ENCODE results near the gene ATP1A4. TPM values are rescaled to one million over a fixed set of nuclear protein-coding genes. Genes with fewer than 3 reads are reported as not detected.
A peak's percentile ranks its signal among the peaks of the same experiment; 100 is the strongest.

The ATP1A4 gene
- total and polyA plus RNA-seq, 2 of the 13 experiments (the other 11 are each of a cell fraction or from before 2014, with no cell fraction given), result not detected

GRCh38 chr1:160193832-160194736 lies 42.7 kb downstream of the ATP1A4 start (continued):
- TF ChIP-seq, protein P1, sequence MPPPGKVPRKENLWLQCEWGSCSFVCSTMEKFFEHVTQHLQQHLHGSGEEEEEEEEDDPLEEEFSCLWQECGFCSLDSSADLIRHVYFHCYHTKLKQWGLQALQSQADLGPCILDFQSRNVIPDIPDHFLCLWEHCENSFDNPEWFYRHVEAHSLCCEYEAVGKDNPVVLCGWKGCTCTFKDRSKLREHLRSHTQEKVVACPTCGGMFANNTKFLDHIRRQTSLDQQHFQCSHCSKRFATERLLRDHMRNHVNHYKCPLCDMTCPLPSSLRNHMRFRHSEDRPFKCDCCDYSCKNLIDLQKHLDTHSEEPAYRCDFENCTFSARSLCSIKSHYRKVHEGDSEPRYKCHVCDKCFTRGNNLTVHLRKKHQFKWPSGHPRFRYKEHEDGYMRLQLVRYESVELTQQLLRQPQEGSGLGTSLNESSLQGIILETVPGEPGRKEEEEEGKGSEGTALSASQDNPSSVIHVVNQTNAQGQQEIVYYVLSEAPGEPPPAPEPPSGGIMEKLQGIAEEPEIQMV (CRISPR knock-in tag; IDR thresholded peaks at IDR 0.05; ENCODE audit: low read depth), result no peak
- TF ChIP-seq ZNF282 (IDR thresholded peaks at IDR 0.05; ENCODE audit: partially characterized antibody), result peak; percentile 54
- TF ChIP-seq NR3C1 (CRISPR knock-in tag; IDR thresholded peaks at IDR 0.05), result no peak
- TF ChIP-seq, protein P2, sequence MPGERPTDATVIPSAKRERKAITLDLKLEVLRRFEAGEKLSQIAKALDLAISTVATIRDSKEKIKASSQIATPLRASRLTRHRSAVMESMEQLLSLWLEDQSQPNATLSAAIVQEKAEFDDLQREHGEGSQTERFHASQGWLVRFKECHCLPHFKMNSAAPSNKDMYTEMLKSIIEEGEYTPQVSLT (CRISPR knock-in tag; IDR thresholded peaks at IDR 0.05; ENCODE audit: borderline replicate concordance, low read depth), result no peak
- TF ChIP-seq ZZZ3 (CRISPR knock-in tag; IDR thresholded peaks at IDR 0.05; ENCODE audit: borderline replicate concordance), result 0 out of 2 replicates have a peak, but pooled peaks have one; percentile 2
- no peak for TF ChIP-seq ZNF737 (CRISPR knock-in tag; IDR thresholded peaks at IDR 0.05; ENCODE audit: borderline replicate concordance)
- TF ChIP-seq FUBP1 (CRISPR knock-in tag; IDR thresholded peaks at IDR 0.05; ENCODE audit: borderline replicate concordance), result no peak
- 0 out of 2 replicates have a peak, but pooled peaks have one; percentile 49 for TF ChIP-seq ZNF749 (CRISPR knock-in tag; IDR thresholded peaks at IDR 0.05; ENCODE audit: borderline replicate concordance)
- TF ChIP-seq, protein P3, sequence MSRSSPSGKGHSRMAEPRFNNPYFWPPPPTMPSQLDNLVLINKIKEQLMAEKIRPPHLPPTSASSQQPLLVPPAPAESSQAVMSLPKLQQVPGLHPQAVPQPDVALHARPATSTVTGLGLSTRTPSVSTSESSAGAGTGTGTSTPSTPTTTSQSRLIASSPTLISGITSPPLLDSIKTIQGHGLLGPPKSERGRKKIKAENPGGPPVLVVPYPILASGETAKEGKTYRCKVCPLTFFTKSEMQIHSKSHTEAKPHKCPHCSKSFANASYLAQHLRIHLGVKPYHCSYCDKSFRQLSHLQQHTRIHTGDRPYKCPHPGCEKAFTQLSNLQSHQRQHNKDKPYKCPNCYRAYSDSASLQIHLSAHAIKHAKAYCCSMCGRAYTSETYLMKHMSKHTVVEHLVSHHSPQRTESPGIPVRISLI (CRISPR knock-in tag; IDR thresholded peaks at IDR 0.05; ENCODE audit: borderline replicate concordance), result no peak
- 0 out of 2 replicates have a peak, but pooled peaks have one; percentile 39 for TF ChIP-seq ZNF138 (CRISPR knock-in tag; IDR thresholded peaks at IDR 0.05; ENCODE audit: low read depth)
- TF ChIP-seq CREB3 (CRISPR knock-in tag; IDR thresholded peaks at IDR 0.05), result no peak
- TF ChIP-seq JUNB (CRISPR knock-in tag; IDR thresholded peaks at IDR 0.05; ENCODE audit: borderline replicate concordance), result peak; percentile 11; the same call in 1 of the 2 replicates
- 0 out of 2 replicates have a peak, but pooled peaks have one; percentile 49 for TF ChIP-seq EED (CRISPR knock-in tag; IDR thresholded peaks at IDR 0.05)
- TF ChIP-seq, protein P4, sequence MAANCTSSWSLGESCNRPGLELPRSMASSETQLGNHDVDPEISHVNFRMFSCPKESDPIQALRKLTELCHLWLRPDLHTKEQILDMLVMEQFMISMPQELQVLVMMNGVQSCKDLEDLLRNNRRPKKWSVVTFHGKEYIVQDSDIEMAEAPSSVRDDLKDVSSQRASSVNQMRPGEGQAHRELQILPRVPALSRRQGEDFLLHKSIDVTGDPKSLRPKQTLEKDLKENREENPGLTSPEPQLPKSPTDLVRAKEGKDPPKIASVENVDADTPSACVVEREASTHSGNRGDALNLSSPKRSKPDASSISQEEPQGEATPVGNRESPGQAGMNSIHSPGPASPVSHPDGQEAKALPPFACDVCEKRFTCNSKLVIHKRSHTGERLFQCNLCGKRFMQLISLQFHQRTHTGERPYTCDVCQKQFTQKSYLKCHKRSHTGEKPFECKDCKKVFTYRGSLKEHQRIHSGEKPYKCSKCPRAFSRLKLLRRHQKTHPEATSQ (CRISPR knock-in tag; IDR thresholded peaks at IDR 0.05; ENCODE audit: borderline replicate concordance), result no peak
- TF ChIP-seq ZNF772 (CRISPR knock-in tag; IDR thresholded peaks at IDR 0.05), result 0 out of 2 replicates have a peak, but pooled peaks have one; percentile 48
- 0 out of 2 replicates have a peak, but pooled peaks have one; percentile 12 for TF ChIP-seq ZNF451 (CRISPR knock-in tag; IDR thresholded peaks at IDR 0.05)
- peak; percentile 15; the same call in 1 of the 2 replicates for TF ChIP-seq SP1 (IDR thresholded peaks at IDR 0.05)
- TF ChIP-seq SP1 (CRISPR knock-in tag; IDR thresholded peaks at IDR 0.05), result no peak
- TF ChIP-seq PRMT3 (CRISPR knock-in tag; IDR thresholded peaks at IDR 0.05; ENCODE audit: borderline replicate concordance, low read depth), result no peak
- TF ChIP-seq HOXA9 (CRISPR knock-in tag; IDR thresholded peaks at IDR 0.05; ENCODE audit: borderline replicate concordance), result 0 out of 2 replicates have a peak, but pooled peaks have one; percentile 33

Measured in HepG2 (cell line).